HS-5 (cell line): Measurements from ENCODE around the gene SLC41A2.
"Not testable (repeated sequence)": the region's sequence is repeated elsewhere in the genome, so short reads cannot be mapped to it uniquely, and the experiment has no call there.

Experiments used
- DNase-seq: peaks from one replicate; pipeline ENCODE4 v3.0.0-alpha.2; 2012; ENCODE audit warnings: low read depth

Gene SLC41A2

GRCh38 chr12:104963757-104964156 lies 5.7 kb upstream of the SLC41A2 start:
- no peak for DNase-seq

GRCh38 chr12:104960464-104960863 lies 2.4 kb upstream of the SLC41A2 start:
- DNase-seq = no peak

- DNase-seq = peak; percentile 47
These were observed 1.3 kb upstream of the SLC41A2 start for GRCh38 chr12:104959335-104959841.

GRCh38 chr12:104958805-104959334 lies 780 bp upstream of the SLC41A2 start:
- DNase-seq = no peak

GRCh38 chr12:104957719-104958000 lies 430 bp downstream of the SLC41A2 start:
- DNase-seq = no peak

GRCh38 chr12:104956870-104957718 lies 996 bp downstream of the SLC41A2 start:
- DNase-seq = no peak

GRCh38 chr12:104955703-104956102 lies 2.4 kb downstream of the SLC41A2 start:
- no peak for DNase-seq

- no peak for DNase-seq
These were observed 4.8 kb downstream of the SLC41A2 start for GRCh38 chr12:104953323-104953722.

GRCh38 chr12:104952816-104953215 lies 5.3 kb downstream of the SLC41A2 start:
- DNase-seq = no peak

- DNase-seq = no peak
These were observed 6.2 kb downstream of the SLC41A2 start for GRCh38 chr12:104951759-104952509.

GRCh38 chr12:104948716-104949115 lies 9.4 kb downstream of the SLC41A2 start:
- DNase-seq = not testable (repeated sequence)

GRCh38 chr12:104944252-104944651 lies 13.8 kb downstream of the SLC41A2 start:
- no peak for DNase-seq

- not testable (repeated sequence) for DNase-seq
These were observed 14.7 kb downstream of the SLC41A2 start for GRCh38 chr12:104943401-104943800.

GRCh38 chr12:104942075-104942474 lies 16.0 kb downstream of the SLC41A2 start:
- DNase-seq = no peak

GRCh38 chr12:104941454-104941853 lies 16.6 kb downstream of the SLC41A2 start:
- no peak for DNase-seq

GRCh38 chr12:104939089-104939488 lies 19.0 kb downstream of the SLC41A2 start:
- no peak for DNase-seq

- DNase-seq = no peak
These were observed 19.7 kb downstream of the SLC41A2 start for GRCh38 chr12:104938371-104938770.

- no peak for DNase-seq
These were observed 22.2 kb downstream of the SLC41A2 start for GRCh38 chr12:104935886-104936285.

GRCh38 chr12:104933778-104934177 lies 24.3 kb downstream of the SLC41A2 start:
- no peak for DNase-seq

GRCh38 chr12:104933128-104933527 lies 25.0 kb downstream of the SLC41A2 start:
- no peak for DNase-seq

- peak; percentile 3 for DNase-seq
These were observed 27.4 kb downstream of the SLC41A2 start for GRCh38 chr12:104930388-104931326.

- no peak for DNase-seq
These were observed 28.1 kb downstream of the SLC41A2 start for GRCh38 chr12:104929977-104930376.
